ENCODE measurements around the gene ZAP70. TPM values are rescaled to one million over a fixed set of nuclear protein-coding genes. Genes with fewer than 3 reads are reported as not detected.

Gene ZAP70
- total RNA-seq, 1 experiment from 2014 or later = 2.0 TPM

DNA sequence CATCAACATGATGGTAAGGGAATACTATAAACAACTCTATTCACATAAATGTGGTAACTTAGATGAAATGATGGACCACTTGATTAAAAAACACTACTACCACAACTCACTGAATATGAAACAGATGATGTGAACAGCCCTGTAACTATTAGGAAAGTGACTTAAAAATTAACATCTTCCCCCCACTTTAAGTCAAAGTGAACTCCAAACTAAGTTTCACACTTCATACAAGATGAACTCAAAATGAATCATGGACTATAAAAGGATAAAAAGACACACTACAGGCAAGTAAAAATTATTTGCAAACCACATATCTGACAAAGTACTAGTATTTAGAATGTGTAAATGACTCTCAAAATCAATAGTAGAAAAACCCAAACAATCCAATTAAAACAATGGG is 71.6 kb downstream of the ZAP70 start:
- no peak for DNase-seq (ENCODE audit: low read depth)

DNA sequence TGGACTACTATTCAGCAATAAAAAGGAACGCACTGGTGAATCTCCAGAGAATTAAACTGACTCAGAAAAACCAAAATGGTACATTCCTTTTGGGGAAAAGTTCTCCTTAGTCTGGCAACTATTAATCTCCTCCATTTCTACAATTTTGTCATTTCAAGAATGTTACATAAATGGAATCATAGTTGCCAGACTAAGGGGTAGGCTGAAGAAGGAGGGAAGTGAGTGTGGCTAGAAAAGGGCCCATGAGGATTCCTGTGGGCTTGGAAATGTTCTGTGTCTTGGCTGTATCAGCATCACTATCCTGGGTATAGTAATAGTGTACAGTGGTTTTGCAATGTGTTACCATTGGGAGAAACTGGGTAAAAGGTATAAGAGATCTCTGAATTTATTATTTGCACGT is 72.4 kb downstream of the ZAP70 start:
- no peak for DNase-seq (ENCODE audit: low read depth)

DNA sequence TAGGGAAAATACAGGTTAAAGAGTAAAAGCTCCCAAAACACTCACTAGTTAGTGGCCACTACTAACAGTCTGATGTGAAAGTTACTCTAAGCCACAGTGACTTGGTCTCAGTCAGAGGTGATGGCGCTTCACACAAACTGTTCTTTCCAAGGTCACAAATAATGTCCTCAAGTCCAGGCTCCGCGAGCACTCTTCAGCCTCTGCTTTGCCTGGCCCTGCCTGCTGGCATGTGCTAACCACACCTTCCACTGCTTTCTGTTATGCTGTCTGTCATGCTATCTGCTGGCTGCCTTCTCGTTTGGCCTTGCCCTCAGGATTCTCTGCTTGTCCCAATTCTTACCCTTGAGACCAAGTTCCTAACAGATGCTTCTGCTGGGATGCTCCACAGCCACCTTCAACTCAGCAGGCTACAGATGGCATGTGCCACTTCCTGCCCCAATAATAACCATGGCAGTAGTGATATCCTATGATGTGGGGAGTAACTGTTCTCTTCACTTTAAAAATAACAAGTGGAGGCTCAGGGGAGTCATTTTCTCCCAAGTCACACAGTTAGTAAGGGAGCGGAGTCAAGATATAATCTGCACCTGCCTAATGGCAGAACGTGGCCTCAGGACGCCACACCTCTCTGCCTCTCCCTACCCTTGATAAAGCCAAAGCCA is 75.7 kb downstream of the ZAP70 start:
- DNase-seq (ENCODE audit: low read depth) = no peak

Other genes with a start within 250 kb of the ZAP70 start
- gene ANKRD36B, start 123.7 kb upstream of the ZAP70 start, total RNA-seq (2014; rRNA removed; shearing (Covaris generic)) = 13.6 and 20.2 TPM in 2 replicates
- gene COX5B, start 67.5 kb upstream of the ZAP70 start, total RNA-seq (2014; rRNA removed; shearing (Covaris generic)) = 800 and 979 TPM in 2 replicates
- gene ACTR1B, start 49.5 kb upstream of the ZAP70 start, total RNA-seq (2014; rRNA removed; shearing (Covaris generic)) = 56.4 and 71.7 TPM in 2 replicates
- gene C2orf92, start 43.9 kb upstream of the ZAP70 start, total RNA-seq (2014; rRNA removed; shearing (Covaris generic)) = 3.3 and 4.9 TPM in 2 replicates